Neuronal stem cell (in vitro differentiated cells): ENCODE data around the gene RABGAP1.

Experiments
- DNase-seq: peaks from one replicate; pipeline ENCODE4 v3.0.0-alpha.2; 2013; ENCODE audit warnings: low spot score
- H2AFZ ChIP-seq: one replicate; pipeline ENCODE4 v1.6.1; 2013; ENCODE audit warnings: mild to moderate bottlenecking, low read length, inconsistent platforms
- H2AK5ac ChIP-seq: 2 replicates; pipeline ENCODE4 v1.6.1; 2013; ENCODE audit warnings: low read depth, mild to moderate bottlenecking, inconsistent platforms, low read length, moderate library complexity, mixed read lengths
- H2BK120ac ChIP-seq: 2 replicates; pipeline ENCODE4 v1.6.1; 2013; ENCODE audit warnings: low read depth, mild to moderate bottlenecking, inconsistent platforms, low read length, moderate library complexity, mixed read lengths
- H2BK12ac ChIP-seq: one replicate; pipeline ENCODE4 v1.6.1; 2013; ENCODE audit warnings: low read length, inconsistent platforms
- H2BK15ac ChIP-seq: 2 replicates; pipeline ENCODE4 v1.6.1; 2013; ENCODE audit warnings: mild to moderate bottlenecking, low read length, inconsistent platforms, mixed read lengths
- H2BK5ac ChIP-seq: one replicate; pipeline ENCODE4 v1.6.1; 2013; ENCODE audit warnings: inconsistent platforms, mild to moderate bottlenecking, low read length, moderate library complexity
- H3K14ac ChIP-seq: one replicate; pipeline ENCODE4 v1.6.1; 2013; ENCODE audit warnings: low read length, inconsistent platforms
- H3K18ac ChIP-seq: 2 replicates; pipeline ENCODE4 v1.6.1; 2013; ENCODE audit warnings: low read length, inconsistent platforms
- H3K23ac ChIP-seq: 2 replicates; pipeline ENCODE4 v1.6.1; 2013; ENCODE audit warnings: low read depth, mild to moderate bottlenecking, mixed read lengths, low read length, inconsistent platforms; ENCODE audit not compliant: poor library complexity
- H3K27ac ChIP-seq: replicated peaks from 3 replicates; pipeline ENCODE4 v1.5.1; 2013; ENCODE audit warnings: low read length, inconsistent platforms
- H3K27me3 ChIP-seq, 3 experiments: 2 replicates each; pipeline ENCODE4 v1.6.1; 2013; ENCODE audit warnings: low read length in 3 of 3, mild to moderate bottlenecking in 2 of 3, inconsistent platforms in 1 of 3, low read depth in 1 of 3, mixed read lengths in 1 of 3, moderate library complexity in 1 of 3; ENCODE audit not compliant: control insufficient read depth in 3 of 3, insufficient read depth in 3 of 3
- H3K36me3 ChIP-seq, 2 donors: replicated peaks in 1 of 2; 2 replicates each; pipeline ENCODE4 v1.6.1; 2013; ENCODE audit warnings: low read length in 2 of 2; ENCODE audit not compliant: control insufficient read depth in 2 of 2, insufficient read depth in 2 of 2
- H3K4ac ChIP-seq: 2 replicates; pipeline ENCODE4 v1.6.1; 2013; ENCODE audit warnings: inconsistent platforms, mild to moderate bottlenecking, low read length, moderate library complexity
- H3K4me1 ChIP-seq, 2 donors: 1 replicate in 1 of 2; 2 replicates in 1 of 2; pipeline ENCODE4 v1.6.1; 2013; ENCODE audit warnings: low read length in 2 of 2, low read depth in 1 of 2; ENCODE audit not compliant: control insufficient read depth in 2 of 2, insufficient read depth in 1 of 2
- H3K4me2 ChIP-seq: one replicate; pipeline ENCODE4 v1.6.1; 2013; ENCODE audit warnings: mild to moderate bottlenecking, low read length, inconsistent platforms; ENCODE audit not compliant: insufficient read depth, poor library complexity, severe bottlenecking
- H3K4me3 ChIP-seq, 2 donors: 2 replicates each; pipeline ENCODE4 v1.5.1; 2013; ENCODE audit warnings: low read length in 2 of 2, mild to moderate bottlenecking in 2 of 2, inconsistent platforms in 1 of 2, moderate library complexity in 1 of 2
- H3K79me1 ChIP-seq: one replicate; pipeline ENCODE4 v1.6.1; 2013; ENCODE audit warnings: low read depth, mild to moderate bottlenecking, inconsistent platforms, low read length, moderate library complexity
- H3K9ac ChIP-seq: one replicate; pipeline ENCODE4 v1.6.1; 2013; ENCODE audit warnings: mild to moderate bottlenecking, low read depth, low read length, inconsistent platforms; ENCODE audit not compliant: poor library complexity
- H3K9me3 ChIP-seq, 2 donors: replicated peaks in 1 of 2; 2 replicates each; pipeline versions ENCODE3 to v1.6.1; 2013; ENCODE audit warnings: low read length in 2 of 2, mild to moderate bottlenecking in 2 of 2, inconsistent platforms in 1 of 2, low read depth in 1 of 2, mixed read lengths in 1 of 2, moderate library complexity in 1 of 2; ENCODE audit not compliant: control insufficient read depth in 2 of 2, insufficient read depth in 1 of 2
- H4K8ac ChIP-seq: one replicate; pipeline ENCODE4 v1.6.1; 2013; ENCODE audit warnings: low read depth, mild to moderate bottlenecking, inconsistent platforms, low read length, moderate library complexity
- H4K91ac ChIP-seq: one replicate; pipeline ENCODE4 v1.6.1; 2013; ENCODE audit warnings: low read length, low read depth, mild to moderate bottlenecking, inconsistent platforms; ENCODE audit not compliant: poor library complexity
- WGBS, 2 donors: extraction: QIAGEN DNeasy Blood & Tissue Kit; methylation state at CpG; one replicate each; pipeline ENCODE4 v1.1.7; 2013; ENCODE audit warnings: missing lambda C conversion rate in 2 of 2, mixed read lengths in 1 of 2; ENCODE audit not compliant: insufficient read length in 2 of 2, insufficient replicate concordance in 1 of 2; ENCODE audit errors: extremely low coverage in 2 of 2; 5-methylcytosine and 5-hydroxymethylcytosine counted together

RABGAP1 gene

DNA sequence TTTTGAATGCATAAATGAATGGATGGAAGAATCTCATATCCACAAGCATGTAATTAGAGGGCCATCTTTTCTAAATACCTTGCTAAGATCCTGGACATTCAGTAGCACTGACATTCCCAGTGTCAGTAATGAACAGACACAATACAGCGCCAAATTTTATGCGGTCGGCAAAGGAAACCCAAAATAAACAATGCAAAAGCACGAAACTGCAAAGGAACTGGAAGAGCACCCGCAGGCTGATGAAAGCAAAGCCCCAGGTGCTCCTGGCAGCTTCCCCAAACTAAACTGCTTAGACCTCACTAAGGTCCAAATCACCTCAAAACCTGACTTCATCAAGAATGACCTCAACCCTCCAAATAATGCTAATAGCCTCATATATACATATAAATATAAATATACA, 194.6 kb downstream of the RABGAP1 start:
- H3K14ac ChIP-seq = no peak overlapping the region
- no peak overlapping the region for H2BK15ac ChIP-seq
- H2BK12ac ChIP-seq = no peak overlapping the region
- peaks cover 7 to 55% of the 10 kb centered on the region in 2 donors for H3K36me3 ChIP-seq
- H3K9me3 ChIP-seq = no peaks in the 10 kb centered on the region
- H3K18ac ChIP-seq = no peak overlapping the region
- no peak overlapping the region for H2BK5ac ChIP-seq
- no peaks in the 10 kb centered on the region for H3K27me3 ChIP-seq
- H2AFZ ChIP-seq = no peak overlapping the region
- no peak overlapping the region for H4K91ac ChIP-seq
- no peak overlapping the region for H2BK120ac ChIP-seq
- no peak overlapping the region for H3K4ac ChIP-seq
- no peaks in the 10 kb centered on the region for H3K79me1 ChIP-seq
- H3K9ac ChIP-seq = no peak overlapping the region
- H3K4me1 ChIP-seq = peaks cover 0 to 3% of the 10 kb centered on the region in 2 donors
- H4K8ac ChIP-seq = no peak overlapping the region
- H3K4me2 ChIP-seq = no peak overlapping the region
- no peak overlapping the region for H3K4me3 ChIP-seq
- WGBS, 2 donors = no CpG with 5 or more reads among the region's 5 CpGs
- no peak for DNase-seq
- no peak overlapping the region for H2AK5ac ChIP-seq
- no peak overlapping the region for H3K27ac ChIP-seq
- no peak overlapping the region for H3K23ac ChIP-seq

DNA sequence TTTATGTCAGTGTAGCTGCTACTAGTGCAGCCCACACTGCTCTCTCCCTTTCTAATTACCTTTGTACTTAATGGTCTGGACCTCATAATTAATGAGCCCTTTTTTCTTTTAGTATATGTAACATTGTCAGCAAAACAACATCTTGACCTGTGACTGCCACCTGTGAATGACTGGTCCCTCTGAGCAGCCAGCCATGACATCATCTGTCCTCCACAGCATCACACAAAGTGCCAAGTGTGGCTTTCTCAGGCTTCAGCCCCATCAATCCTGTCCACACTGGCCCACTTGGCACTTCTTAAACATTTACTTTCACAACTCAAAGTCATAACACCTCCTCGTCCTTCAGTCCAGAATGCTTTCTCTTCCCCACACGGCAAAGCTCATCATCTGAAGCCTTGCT, 197.3 kb downstream of the RABGAP1 start:
- H3K36me3 ChIP-seq = peaks cover 2 to 29% of the 10 kb centered on the region in 2 donors
- WGBS, 2 donors = no CpG with 5 or more reads among the region's 2 CpGs
- H3K4me3 ChIP-seq = no peak overlapping the region
- H3K18ac ChIP-seq = no peak overlapping the region
- no peak overlapping the region for H2AK5ac ChIP-seq
- H3K9ac ChIP-seq = no peak overlapping the region
- H3K4me1 ChIP-seq = peaks cover 0 to under 1% of the 10 kb centered on the region in 2 donors
- H2BK12ac ChIP-seq = no peak overlapping the region
- no peak overlapping the region for H2BK120ac ChIP-seq
- no peak overlapping the region for H3K4me2 ChIP-seq
- H4K91ac ChIP-seq = no peak overlapping the region
- no peak overlapping the region for H3K23ac ChIP-seq
- no peak overlapping the region for H3K14ac ChIP-seq
- no peak overlapping the region for H2BK15ac ChIP-seq
- H2AFZ ChIP-seq = no peak overlapping the region
- H3K79me1 ChIP-seq = no peaks in the 10 kb centered on the region
- DNase-seq = no peak
- no peaks in the 10 kb centered on the region for H3K9me3 ChIP-seq
- no peak overlapping the region for H3K27ac ChIP-seq
- H3K27me3 ChIP-seq = no peaks in the 10 kb centered on the region
- no peak overlapping the region for H3K4ac ChIP-seq
- no peak overlapping the region for H4K8ac ChIP-seq
- no peak overlapping the region for H2BK5ac ChIP-seq

DNA sequence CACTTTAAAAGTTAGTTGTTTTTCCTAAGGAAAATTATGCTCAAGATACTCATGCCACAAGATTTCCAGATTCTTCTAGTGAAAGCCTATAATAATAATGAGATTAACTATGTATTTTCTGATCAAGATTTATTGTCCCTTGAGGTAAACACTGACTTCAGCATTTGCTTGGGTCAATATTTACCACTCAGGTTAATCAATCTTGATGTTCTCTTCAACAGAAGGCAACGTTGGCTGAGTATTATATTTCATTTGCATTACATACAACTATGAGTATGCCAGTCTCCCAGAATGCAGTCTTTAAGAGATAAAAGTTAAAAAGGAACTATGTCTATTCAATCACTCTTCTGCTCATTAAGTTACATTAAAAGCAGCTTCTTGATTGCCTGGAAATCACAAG, 208.2 kb downstream of the RABGAP1 start:
- H3K27me3 ChIP-seq = no peaks in the 10 kb centered on the region

DNA sequence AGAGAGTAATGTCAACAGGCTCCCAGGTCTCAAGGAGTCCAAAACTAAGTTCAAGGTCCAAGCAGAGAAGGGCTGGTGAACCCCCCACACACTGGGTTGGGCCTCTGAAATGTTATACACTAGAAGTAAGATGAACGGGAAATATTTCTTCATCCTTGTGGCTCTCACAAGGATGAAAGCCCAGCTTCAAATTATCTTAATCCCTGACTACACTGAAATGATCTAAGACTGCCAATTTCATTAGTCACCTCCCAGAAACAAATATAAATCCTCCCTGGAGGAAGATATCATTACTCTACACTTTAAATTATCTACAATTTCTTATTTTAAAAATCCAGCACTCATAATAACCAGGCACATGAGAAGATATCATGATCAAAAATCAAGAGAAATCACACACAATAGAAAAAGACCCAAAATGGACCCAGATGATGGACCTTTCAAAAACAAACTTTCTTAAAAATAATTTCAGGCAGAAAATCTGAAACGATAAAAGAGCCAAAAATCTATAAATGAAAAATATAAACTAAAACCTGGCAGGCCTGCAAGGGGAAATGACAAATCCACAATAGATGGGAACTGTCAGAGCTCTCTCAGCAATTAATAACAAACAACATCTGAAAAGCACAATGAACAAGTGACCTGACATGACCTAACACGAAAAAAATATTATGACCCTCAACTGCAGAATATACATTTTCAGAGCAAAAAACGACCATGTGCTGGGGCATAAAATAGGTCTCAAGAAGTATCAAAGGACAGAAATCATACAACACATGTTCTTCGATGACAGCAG, 210.1 kb downstream of the RABGAP1 start:
- H3K9me3 ChIP-seq = peaks cover 0 to 10% of the 10 kb centered on the region in 2 donors
- no peak overlapping the region for H3K18ac ChIP-seq
- no peak overlapping the region for H2BK15ac ChIP-seq
- H2BK12ac ChIP-seq = no peak overlapping the region
- no peak overlapping the region for H3K4me3 ChIP-seq
- H3K36me3 ChIP-seq = peaks cover 6 to 32% of the 10 kb centered on the region in 2 donors
- H3K14ac ChIP-seq = no peak overlapping the region
- H2AK5ac ChIP-seq = no peak overlapping the region
- no peak for DNase-seq
- WGBS, 2 donors = no CpG with 5 or more reads among the region's 5 CpGs
- no peak overlapping the region for H3K4ac ChIP-seq
- no peaks in the 10 kb centered on the region for H3K27me3 ChIP-seq
- no peak overlapping the region for H3K27ac ChIP-seq
- H3K9ac ChIP-seq = no peak overlapping the region
- H3K4me1 ChIP-seq = no peaks in the 10 kb centered on the region
- H4K8ac ChIP-seq = no peak overlapping the region
- H4K91ac ChIP-seq = no peak overlapping the region
- H2AFZ ChIP-seq = no peak overlapping the region
- no peaks in the 10 kb centered on the region for H3K79me1 ChIP-seq
- H3K4me2 ChIP-seq = no peak overlapping the region
- H3K23ac ChIP-seq = no peak overlapping the region
- H2BK120ac ChIP-seq = no peak overlapping the region
- H2BK5ac ChIP-seq = no peak overlapping the region

More for the DNA sequence above, 208.2 kb downstream of the RABGAP1 start:
- no peak overlapping the region for H2BK120ac ChIP-seq
- H4K91ac ChIP-seq = no peak overlapping the region
- H2BK12ac ChIP-seq = no peak overlapping the region
- no peak overlapping the region for H3K27ac ChIP-seq
- no peak overlapping the region for H3K4ac ChIP-seq
- no peak overlapping the region for H3K4me3 ChIP-seq
- H4K8ac ChIP-seq = no peak overlapping the region
- peaks cover 2 to 26% of the 10 kb centered on the region in 2 donors for H3K36me3 ChIP-seq
- H3K18ac ChIP-seq = no peak overlapping the region
- no peak overlapping the region for H2BK15ac ChIP-seq
- no peak for DNase-seq
- no peaks in the 10 kb centered on the region for H3K4me1 ChIP-seq
- no peak overlapping the region for H2BK5ac ChIP-seq
- H2AK5ac ChIP-seq = no peak overlapping the region
- H2AFZ ChIP-seq = no peak overlapping the region
- H3K79me1 ChIP-seq = no peaks in the 10 kb centered on the region
- no peak overlapping the region for H3K14ac ChIP-seq
- peaks cover 0 to 10% of the 10 kb centered on the region in 2 donors for H3K9me3 ChIP-seq
- WGBS, 2 donors = no CpG with 5 or more reads among the region's 1 CpG
- H3K23ac ChIP-seq = no peak overlapping the region
- H3K4me2 ChIP-seq = no peak overlapping the region
- no peak overlapping the region for H3K9ac ChIP-seq
